ENCODE measurements around the gene MCM7. TPM values are rescaled to one million over a fixed set of nuclear protein-coding genes. Genes with fewer than 3 reads are reported as not detected.

Gene MCM7
- total RNA-seq, 1 experiment from 2014 or later: 350 TPM

DNA sequence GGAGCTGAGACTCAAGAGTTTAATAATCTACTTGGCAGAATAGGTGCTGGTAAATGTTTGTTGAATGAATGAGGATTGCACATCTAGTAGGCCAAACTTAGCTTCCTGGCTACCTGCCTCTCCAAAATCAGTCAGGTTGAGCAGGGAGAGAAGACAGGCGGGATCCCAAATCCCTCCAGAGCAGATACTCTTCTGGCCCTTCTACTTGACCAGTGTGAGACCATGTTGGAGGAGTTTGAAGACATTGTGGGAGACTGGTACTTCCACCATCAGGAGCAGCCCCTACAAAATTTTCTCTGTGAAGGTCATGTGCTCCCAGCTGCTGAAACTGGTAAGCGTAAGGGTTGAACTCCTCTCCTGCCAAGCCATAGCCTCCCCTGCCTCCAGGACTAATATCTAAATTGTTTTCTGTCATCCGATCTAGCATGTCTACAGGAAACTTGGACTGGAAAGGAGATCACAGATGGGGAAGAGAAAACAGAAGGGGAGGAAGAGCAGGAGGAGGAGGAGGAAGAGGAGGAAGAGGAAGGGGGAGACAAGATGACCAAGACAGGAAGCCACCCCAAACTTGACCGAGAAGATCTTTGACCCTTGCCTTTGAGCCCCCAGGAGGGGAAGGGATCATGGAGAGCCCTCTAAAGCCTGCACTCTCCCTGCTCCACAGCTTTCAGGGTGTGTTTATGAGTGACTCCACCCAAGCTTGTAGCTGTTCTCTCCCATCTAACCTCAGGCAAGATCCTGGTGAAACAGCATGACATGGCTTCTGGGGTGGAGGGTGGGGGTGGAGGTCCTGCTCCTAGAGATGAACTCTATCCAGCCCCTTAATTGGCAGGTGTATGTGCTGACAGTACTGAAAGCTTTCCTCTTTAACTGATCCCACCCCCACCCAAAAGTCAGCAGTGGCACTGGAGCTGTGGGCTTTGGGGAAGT lies 23.4 kb upstream of the MCM7 start:
- no peak for DNase-seq (ENCODE audit: low read depth)

DNA sequence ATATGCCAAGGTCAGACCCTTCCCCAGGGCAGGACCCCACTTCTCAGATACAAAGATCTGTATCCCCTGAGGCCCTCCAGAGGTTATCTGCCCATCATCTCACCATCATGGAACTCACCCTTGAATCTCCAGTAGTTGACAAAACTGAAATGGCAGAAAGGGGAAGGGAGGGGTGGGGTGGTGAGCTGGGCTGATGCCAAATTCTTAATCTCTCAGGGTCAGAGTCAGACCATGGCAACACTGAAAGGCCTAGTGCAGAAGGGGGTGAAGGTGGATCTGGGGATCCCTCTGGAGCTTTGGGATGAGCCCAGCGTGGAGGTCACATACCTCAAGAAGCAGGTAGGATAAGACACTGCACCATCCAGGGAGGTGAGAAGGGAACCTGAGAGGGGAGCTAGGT lies 21.4 kb upstream of the MCM7 start:
- no peak for DNase-seq (ENCODE audit: low read depth)

DNA sequence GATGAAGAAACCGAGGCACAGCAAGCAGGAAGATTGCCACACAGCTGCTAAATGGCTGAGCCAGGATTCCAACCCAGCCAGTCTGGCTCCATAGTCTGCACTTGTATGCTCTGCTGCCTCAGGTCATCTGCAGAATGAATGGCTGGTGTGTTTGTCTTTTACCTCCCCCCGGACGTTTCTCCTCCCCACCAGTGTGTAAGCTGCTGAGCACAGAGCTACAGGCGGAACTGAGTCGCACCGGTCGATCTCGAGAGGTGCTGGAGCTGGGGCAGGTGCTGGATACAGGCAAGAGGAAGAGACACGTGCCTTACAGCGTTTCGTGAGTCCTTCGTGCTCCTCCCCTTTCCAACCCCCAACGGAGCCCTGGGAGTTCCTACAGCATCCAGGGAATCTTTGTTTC lies 20.9 kb upstream of the MCM7 start:
- no peak for DNase-seq (ENCODE audit: low read depth)

DNA sequence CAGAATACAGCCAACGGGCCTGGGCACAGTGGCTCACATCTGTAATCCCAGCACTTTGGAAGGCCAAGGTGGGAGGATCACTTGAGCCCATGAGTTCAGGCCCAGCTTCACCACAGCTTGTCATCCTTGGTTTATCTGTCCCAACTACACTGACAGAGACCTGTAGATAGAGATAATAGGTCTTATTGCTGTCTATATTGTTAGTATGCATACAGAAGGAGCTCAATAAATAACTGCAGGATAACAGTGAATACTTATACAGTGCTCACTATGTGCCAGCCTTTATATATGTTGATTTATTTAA lies 19.5 kb upstream of the MCM7 start:
- DNase-seq (ENCODE audit: low read depth): no peak

DNA sequence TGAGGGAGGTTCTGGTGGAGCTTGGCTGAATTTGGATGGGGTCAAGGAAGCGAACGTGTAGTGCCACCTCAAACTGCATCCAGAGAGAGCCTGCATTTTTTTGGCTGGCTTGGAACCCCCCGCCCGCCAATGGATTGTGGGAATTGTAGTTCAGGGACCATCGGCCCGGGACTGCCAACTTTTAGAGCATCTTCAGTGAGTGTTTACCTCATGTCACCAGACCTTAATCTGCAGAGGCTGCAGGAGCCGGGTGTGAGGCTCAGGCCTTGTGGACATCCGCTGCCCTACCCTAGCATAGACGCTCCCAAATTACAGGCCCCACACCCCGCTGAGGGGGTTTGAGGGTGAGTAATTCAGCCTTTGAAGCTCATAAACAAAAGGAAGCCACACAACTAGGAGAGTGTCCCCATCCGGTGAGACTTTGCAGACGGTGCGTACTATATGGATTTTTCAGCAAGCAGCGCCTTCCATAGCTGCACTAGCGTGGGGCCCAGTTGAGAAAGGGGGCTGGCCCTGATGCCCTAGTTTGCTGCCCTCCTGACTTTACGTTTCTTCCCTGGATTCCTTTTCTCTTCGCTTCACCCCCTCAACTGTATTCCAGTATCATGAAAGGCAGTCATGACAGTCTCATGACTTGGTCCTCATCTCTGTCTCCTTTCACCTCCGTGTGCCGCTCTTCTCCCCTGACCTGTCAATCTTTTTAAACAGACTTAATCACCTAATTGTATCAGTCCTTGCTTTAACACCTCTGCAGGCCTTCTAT lies 19.0 kb upstream of the MCM7 start:
- peak; percentile 75 for DNase-seq (ENCODE audit: low read depth)

DNA sequence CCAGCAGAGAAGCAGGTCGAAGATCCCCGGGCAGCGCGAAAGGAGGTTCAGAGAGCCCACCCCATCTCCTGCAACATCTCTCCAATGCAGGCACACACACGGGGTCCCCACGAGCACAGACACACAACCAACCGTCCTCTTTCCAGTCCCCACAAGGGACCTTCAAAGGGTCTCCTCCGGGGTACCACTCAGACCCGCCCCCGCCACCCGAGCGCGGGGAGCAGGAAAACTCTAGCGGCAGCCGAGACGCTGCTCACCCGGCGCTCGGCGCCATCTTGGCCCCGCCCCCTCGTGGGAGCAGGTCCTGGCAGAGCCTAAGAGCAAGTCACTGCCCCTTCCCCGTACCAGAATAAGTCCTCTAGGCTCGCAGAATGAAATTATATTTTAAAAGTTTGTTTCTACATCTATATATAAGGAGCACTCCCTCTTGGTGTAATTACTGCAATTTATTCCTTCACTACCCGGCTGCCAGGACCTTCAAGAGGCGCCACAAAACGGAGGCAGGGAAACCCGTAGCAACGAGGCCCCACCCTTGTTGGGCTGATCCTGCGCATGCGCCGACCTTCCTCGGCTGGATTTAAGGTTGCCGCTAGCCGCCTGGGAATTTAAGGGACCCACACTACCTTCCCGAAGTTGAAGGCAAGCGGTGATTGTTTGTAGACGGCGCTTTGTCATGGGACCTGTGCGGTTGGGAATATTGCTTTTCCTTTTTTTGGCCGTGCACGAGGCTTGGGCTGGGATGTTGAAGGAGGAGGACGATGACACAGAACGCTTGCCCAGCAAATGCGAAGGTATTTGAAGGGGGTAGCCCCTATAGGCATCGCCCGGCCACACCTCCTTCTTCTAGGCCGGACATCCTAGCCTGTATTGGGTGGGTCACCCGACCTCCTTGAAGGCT lies 18.1 kb upstream of the MCM7 start, which contains the start of the genes CNPY4 and TAF6:
Gene CNPY4 (plus strand): TSS at position 563 of the 898 bp plus-strand sequence. CDS start 111 bp downstream, at position 674.
Gene TAF6 (minus strand): TSS at position 287 of the 898 bp plus-strand sequence. CDS start 5,149 bp downstream, outside the sequence.
- peak; percentile 91 for DNase-seq (ENCODE audit: low read depth)

DNA sequence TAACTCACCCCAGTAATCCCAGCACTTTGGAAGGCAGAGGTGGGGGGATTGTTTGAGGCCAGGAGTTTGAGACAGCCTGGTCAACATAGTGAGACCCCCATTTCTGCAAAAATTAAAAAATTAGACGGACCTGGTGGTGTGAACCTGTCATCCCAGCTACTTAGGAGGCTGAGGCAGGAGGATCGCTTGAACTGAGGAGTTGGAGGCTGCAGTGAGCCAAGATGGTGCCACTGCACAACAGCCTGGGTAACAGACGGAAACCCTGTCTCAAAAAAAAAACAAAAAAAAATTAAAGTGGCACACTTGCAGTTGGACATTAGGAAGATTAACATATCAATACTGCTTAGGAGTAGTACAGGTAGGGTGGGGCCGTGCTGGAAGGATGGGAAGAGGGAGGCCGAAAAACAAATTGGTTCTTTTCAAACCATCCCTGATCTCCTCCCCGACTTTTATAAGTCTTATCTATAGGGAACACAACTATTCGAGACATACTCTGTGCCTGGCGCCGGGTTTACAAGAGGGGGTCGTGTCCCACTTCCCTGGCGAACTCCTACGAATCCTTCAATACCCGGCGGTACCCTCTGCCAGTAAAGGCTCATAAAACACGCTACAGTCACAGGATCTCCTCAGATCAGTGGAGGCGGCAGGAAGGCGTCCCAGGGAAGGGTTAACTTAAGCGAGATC lies 17.3 kb upstream of the MCM7 start:
- no peak for DNase-seq (ENCODE audit: low read depth)

DNA sequence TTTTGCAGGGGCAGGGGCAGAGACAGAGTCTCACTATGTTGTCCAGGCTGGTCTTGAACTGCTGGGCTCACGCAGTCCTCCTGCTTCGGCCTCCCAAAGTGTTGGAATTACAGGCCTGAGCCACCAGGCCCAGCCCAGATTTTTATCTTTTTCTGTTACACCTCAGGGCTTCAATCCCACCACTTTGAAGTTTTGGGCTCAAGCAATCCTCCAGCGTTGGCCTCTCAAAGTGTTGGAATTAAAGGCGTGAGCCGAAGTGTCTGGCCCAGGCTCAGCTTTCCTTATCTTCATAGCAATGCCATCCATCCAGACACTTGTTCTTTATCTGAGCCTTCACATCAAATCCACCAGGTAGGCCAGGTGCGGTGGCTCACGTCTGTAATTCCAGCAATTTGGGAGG lies 13.8 kb upstream of the MCM7 start:
- DNase-seq (ENCODE audit: low read depth): no peak

DNA sequence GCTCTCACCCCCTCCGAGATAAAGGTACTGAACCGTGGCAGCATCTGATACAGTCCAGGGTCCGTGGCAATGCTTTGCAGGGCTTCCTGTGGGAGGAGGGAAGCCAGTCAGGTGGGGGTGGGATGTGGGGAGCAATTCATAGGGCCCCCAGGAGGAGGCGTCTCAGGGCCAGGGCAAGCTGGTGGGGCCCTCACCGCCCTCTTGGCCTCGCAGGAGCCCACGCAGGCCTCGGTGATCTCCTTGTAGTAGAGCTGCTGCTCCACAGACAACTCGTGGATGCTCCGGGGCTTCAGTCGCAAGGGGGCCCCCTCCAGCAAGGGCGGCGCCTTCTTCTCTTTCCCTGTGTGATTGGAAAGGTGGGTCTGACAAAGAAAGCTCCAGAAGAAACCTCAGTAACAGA lies 10.7 kb upstream of the MCM7 start:
- DNase-seq (ENCODE audit: low read depth): no peak

DNA sequence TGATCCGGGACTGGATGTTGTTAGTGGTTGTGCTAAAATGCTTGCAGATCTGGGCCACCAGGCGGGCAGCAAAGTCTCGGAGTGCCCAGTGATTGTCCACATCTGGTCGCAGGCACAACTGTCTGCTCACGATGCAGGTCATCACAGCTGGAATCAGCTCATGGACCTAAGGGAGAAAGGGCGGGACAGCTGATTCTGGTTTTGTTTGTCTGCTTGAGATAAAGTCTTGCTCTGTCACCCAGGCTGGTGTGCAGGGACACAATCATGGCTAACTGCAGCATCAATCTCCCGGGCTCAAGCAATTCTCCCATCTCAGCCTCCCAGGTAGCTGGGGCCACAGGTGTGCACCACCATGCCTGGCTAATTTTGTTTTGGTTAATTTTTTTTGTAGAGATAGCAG lies 10.0 kb upstream of the MCM7 start:
- no peak for DNase-seq (ENCODE audit: low read depth)

DNA sequence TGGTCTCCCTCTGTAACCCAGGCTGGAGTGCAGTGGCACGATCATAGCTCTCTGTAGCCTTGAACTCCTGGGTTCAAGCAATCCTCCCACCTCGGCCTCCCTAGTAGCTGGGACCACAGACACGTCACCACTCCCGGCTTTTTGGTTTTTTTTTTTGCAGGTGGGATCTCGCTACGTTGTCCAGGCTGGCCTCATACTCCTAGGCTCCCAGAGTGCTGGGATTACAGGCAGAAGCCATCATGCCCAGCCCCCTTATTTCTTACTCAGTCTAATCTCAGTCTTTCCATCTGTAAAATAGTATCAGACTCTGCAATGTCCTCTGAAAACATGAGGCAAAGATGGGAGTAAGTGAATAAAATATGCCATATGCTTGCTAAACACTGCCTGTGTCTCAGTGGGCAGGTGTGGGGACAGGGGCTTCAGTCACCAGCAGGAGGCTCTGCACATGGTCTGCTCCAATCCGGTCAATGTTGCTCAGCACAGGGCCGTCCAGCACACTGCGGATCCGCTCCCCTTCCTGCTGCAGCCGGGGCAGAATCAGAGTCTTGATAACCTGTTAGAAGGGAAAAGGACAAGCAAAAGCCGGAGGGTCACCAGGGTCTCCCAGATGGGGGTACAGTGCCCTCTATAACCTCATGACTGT lies 8.4 kb upstream of the MCM7 start:
- no peak for DNase-seq (ENCODE audit: low read depth)

DNA sequence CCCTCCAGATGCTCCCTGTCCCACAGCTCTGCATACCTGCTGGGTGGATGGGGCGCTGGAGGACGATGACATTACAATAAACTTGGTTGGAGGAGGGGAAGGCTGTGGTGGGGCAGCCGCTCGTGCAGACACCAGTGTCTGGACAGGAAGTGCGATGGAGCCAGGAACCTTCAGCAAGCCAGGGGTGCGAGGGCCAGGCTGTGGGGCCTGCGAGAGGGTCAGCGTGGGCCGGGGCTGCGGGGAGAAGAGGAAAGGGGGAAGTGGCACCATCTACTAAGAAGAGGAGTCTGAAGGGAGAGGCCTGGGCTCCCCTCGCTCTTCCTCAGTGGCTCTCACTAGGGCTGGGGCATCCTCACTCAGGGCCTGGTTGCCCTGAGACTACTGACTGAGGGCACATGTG lies 6.7 kb upstream of the MCM7 start:
- DNase-seq (ENCODE audit: low read depth): no peak

DNA sequence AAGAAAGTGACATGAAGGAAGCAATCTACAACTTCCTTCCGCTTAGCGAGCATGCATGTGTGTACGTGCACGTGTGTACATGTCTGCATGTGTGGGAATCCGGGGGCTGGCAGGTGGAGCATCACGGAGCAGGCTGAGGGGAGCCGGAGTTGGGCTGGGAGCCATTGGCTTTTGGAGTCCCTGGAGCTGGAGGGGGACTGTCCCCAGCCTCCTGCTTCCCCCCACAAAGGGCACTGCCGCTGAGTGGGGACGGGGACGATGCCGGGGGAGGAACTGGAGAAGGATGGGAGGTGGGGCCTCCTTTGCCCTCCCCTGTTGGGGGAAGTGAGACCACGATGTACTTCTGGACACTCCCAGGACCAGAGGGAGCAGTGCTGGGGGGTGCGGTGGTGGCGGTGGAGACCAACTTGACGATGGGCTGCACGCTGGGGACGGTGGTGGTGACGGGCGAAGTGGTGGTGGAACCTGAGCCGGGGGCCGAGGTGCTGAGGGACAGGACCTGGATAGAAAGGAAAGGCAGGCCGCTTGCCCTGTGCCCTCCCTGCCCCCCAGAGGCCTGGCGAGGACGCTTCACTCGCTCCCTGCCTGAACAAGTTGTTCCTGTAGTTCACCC lies 6.0 kb upstream of the MCM7 start:
- DNase-seq (ENCODE audit: low read depth): no peak

DNA sequence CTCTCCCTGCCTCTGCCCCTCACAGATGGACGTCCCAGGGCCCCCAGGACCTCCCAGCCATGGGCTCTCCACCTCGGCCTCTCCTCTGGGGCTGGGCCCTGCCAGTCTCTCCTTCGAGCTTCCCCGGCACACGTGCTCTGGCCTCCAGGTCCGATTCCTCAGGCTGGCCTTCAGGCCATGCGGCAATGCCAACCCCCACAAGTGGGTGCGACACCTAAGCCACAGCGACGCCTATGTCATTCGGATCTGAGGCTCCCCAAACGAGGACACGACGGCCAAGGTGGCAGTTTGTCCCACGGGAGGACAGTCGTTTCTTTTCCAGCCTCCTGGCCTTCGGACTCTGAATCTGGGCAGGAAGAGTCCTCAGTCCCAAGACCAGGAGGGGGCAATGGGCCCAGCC lies 5.4 kb upstream of the MCM7 start:
- DNase-seq (ENCODE audit: low read depth): no peak

DNA sequence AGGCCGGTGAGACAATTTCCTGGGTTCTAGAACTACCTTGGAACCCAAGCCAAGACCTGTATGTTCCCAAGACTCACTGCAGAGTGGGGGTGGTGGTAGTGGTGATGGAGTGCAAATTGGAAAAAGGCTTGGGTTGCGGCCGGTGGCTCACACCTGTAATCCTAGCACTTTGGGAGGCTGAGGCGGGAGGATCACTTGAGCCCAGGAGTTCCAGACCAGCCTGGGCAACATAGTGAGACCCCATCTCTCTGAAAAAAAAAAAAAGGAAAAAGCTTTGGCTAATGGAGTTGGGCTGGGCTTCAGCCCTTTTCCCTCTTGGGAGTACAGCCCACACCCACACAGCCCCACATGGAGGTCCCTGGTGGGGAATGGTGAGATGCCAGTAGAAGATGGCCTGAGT lies 4.3 kb upstream of the MCM7 start:
- no peak for DNase-seq (ENCODE audit: low read depth)

DNA sequence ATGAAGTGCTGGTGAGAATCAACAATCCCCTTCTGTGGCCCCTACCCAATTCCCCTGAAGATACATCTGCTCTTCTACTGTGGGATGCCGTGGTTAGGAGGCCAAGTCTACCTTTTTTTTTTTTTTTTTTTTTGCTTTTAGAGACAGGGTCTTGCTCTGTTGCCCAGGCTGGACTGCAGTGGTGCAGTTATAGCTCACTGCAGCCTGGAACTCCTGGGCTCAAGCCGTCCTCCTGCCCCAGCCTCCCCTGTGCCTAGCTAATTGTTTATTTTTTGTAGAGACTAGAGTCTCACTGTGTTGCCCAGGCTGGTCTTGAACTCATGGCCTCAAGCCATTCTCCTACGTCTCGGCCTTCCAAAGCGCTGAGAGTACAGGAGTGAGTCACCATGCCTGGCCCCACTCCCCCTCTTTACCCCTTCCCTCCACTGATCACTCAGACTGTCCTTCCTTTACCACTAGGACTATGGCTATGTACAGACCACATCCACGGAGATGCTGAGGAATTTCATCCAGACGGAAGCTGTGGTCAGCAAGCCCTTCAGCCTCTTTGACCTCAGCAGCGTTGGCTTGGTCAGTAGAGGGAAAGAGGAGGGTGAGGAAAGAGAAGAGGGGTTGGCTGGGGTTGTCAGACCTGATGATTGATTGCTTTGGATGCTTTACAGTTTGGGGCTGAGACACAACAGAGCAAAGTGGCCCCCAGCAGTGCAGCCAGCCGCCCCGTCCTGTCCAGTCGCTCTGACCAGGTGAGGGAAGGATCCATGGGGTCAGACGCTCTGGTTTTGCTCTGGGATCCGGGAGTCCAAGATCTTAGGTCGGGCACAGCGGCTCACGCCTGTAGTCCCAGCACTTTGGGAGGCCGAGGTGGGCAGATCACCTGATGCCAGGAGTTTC lies 2.0 kb upstream of the MCM7 start:
- DNase-seq (ENCODE audit: low read depth): peak; percentile 89

DNA sequence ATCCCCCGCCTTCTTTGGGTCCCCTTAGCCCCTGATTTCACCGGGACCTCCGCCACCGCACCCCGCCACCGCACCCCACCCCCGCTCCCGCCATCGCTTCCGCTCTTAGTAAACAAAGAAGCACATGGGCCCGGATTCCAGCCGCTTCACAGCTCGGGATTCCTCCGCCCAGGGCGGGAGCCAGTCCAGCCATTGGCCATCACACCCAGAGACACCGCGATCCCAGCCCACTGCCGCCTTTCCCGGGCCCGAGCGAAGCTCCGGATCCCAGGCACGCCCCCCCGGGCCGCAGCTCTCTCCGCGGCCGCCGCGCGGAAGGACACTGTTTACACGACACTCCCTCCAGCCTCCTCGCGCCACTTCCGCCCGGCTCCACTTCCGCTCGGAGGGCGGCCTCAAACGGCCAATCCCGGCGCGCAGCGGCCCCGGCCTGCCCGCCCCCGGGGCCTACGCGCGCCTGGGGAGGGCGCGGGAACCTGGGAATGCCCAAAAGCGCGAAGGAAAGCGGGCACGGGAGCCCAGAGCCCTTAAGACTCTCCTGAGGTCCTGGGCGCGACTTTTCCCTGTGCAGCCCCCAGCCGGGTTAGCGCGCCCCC lies 679 bp downstream of the MCM7 start:
- DNase-seq (ENCODE audit: low read depth): peak; percentile 94

DNA sequence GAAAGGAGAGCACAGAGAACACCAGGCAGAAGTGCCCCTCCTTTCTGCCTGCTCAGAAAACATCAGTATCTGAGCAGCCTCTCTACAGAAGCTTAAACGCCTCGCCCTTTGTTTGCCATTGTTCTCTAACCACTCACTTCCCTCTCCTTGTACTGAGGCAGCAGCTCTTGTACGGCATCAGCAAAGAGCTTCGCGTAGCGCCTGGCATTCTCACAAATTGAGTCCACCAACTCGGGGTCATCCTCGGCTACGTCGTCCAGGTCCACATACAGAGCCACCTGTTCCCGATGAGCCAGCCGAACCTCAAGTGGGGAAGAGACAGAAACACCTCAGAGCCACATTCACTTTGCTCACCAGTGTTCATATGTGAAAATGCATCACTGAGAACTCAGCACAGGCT lies 1.7 kb downstream of the MCM7 start:
- DNase-seq (ENCODE audit: low read depth): no peak

DNA sequence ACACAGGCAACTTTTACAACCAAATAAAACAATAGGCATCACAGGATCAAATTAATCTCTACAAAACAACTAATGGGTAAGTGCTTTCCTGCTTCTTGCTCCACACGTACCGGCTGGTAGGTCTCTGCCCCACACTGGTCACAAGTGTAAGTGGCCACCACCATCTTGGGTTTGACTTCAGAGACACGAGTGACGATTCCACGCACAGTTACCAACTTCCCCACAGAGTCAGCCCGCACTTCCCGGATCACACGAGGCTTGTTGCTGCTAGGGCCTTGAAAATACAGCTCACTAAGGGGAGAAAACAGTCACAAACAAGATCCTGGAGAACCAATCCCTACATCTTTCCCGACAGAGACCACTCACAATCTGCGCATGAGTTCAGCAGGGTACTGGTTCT lies 2.3 kb downstream of the MCM7 start:
- no peak for DNase-seq (ENCODE audit: low read depth)

Measured in HT1080 (cell line).